Stimulated activated naive CD4-positive, alpha-beta T cell treated with Interleukin-2 at 50 U/mL for 16 hours (primary cell): Measurements from ENCODE around the gene VWF.

Source experiments
- DNase-seq: peaks from one replicate; lab custom pipeline; 2025; lab: John Stamatoyannopoulos, UW

The VWF gene

GRCh38 chr12:6076776-6077691 is 47.4 kb downstream of the VWF start:
- no peak for DNase-seq

- no peak for DNase-seq
These were observed 48.1 kb downstream of the VWF start for GRCh38 chr12:6076346-6076745.

GRCh38 chr12:6074979-6075585 is 49.4 kb downstream of the VWF start:
- DNase-seq: no peak

GRCh38 chr12:6074427-6074826 is 50.0 kb downstream of the VWF start:
- DNase-seq: no peak

GRCh38 chr12:6073426-6073825 is 51.0 kb downstream of the VWF start:
- no peak for DNase-seq

- no peak for DNase-seq
These were observed 52.1 kb downstream of the VWF start for GRCh38 chr12:6072302-6072752.

GRCh38 chr12:6071589-6071988 is 52.9 kb downstream of the VWF start:
- DNase-seq: no peak

GRCh38 chr12:6070472-6071257 is 53.8 kb downstream of the VWF start:
- no peak for DNase-seq

- DNase-seq: peak; percentile 9
These were observed 54.9 kb downstream of the VWF start for GRCh38 chr12:6069437-6070093.

- no peak for DNase-seq
These were observed 56.2 kb downstream of the VWF start for GRCh38 chr12:6068227-6068626.

- DNase-seq: no peak
These were observed 57.1 kb downstream of the VWF start for GRCh38 chr12:6067152-6067916.

GRCh38 chr12:6066651-6067050 is 57.8 kb downstream of the VWF start:
- no peak for DNase-seq

- DNase-seq: no peak
These were observed 58.6 kb downstream of the VWF start for GRCh38 chr12:6065863-6066199.

- DNase-seq: no peak
These were observed 59.2 kb downstream of the VWF start for GRCh38 chr12:6065131-6065862.

GRCh38 chr12:6062757-6063735 is 61.4 kb downstream of the VWF start:
- DNase-seq: peak; percentile 25

- DNase-seq: no peak
These were observed 62.1 kb downstream of the VWF start for GRCh38 chr12:6062395-6062756.

GRCh38 chr12:6061660-6062059 is 62.8 kb downstream of the VWF start:
- no peak for DNase-seq

- DNase-seq: no peak
These were observed 64.5 kb downstream of the VWF start for GRCh38 chr12:6059860-6060565.

- no peak for DNase-seq
These were observed 65.2 kb downstream of the VWF start for GRCh38 chr12:6059221-6059620.
